ENCODE measurements around the gene HS3ST4. TPM values are rescaled to one million over a fixed set of nuclear protein-coding genes. Genes with fewer than 3 reads are reported as not detected.
"Not testable (repeated sequence)": the region's sequence is repeated elsewhere in the genome, so short reads cannot be mapped to it uniquely, and the experiment has no call there.

Gene HS3ST4
- total and polyA plus RNA-seq, 7 experiments from 2014 or later: not detected

GRCh38 chr16:26071101-26071866 lies 379.5 kb downstream of the HS3ST4 start:
- no peak overlapping the region for H3K4me3 ChIP-seq (ENCODE audit: low read length)
- POLR2A ChIA-PET: no interaction called here
- no peak for DNase-seq
- Mint-ChIP-seq H3K9me3 (peaks cover 0 to 11% (median 2%) of the 10 kb centered on the region in 11 donors), H3K4me3 (no peak overlapping the region), H3K36me3 (no peaks in the 10 kb centered on the region), H3K4me1 (no peaks in the 10 kb centered on the region), H3K27ac (no peak overlapping the region), H3K27me3 (peaks cover 0 to 29% (median 17%) of the 10 kb centered on the region in 5 donors)
- no peak overlapping the region for H3K27ac ChIP-seq (ENCODE audit: low read depth, low read length)
- no peaks in the 10 kb centered on the region for H3K36me3 ChIP-seq (ENCODE audit: control insufficient read depth in 2 of 3, insufficient read depth in 3 of 3, low read length in 3 of 3)
- CTCF ChIA-PET: no interaction called here
- no peaks in the 10 kb centered on the region for H3K27me3 ChIP-seq (ENCODE audit: control insufficient read depth in 2 of 2, insufficient read depth in 2 of 2, low read length in 2 of 2)
- intact Hi-C loops (cut with micrococcal nuclease): no loop called here
- H3K4me1 ChIP-seq (ENCODE audit: control insufficient read depth in 2 of 2, insufficient read depth in 2 of 2, low read length in 2 of 2): no peaks in the 10 kb centered on the region
- ATAC-seq: no peak
- no peaks in the 10 kb centered on the region for H3K9me3 ChIP-seq (ENCODE audit: control insufficient read depth in 2 of 3, low read length in 3 of 3)

GRCh38 chr16:26078716-26079355 lies 387.1 kb downstream of the HS3ST4 start:
- H3K36me3 Mint-ChIP-seq: no peaks in the 10 kb centered on the region
- H3K9me3 Mint-ChIP-seq: peaks cover 0 to 10% (median 1%) of the 10 kb centered on the region in 11 donors
- ChIA-PET CTCF (no interaction called here), POLR2A (no interaction called here)
- H3K4me1 Mint-ChIP-seq: no peaks in the 10 kb centered on the region
- H3K36me3 ChIP-seq (ENCODE audit: control insufficient read depth in 2 of 3, insufficient read depth in 3 of 3, low read length in 3 of 3): no peaks in the 10 kb centered on the region
- intact Hi-C loops (cut with micrococcal nuclease): no loop called here
- no peaks in the 10 kb centered on the region for H3K4me1 ChIP-seq (ENCODE audit: control insufficient read depth in 2 of 2, insufficient read depth in 2 of 2, low read length in 2 of 2)
- H3K4me3 Mint-ChIP-seq: no peak overlapping the region
- no peak for ATAC-seq
- peaks cover 0 to 41% (median 13%) of the 10 kb centered on the region in 5 donors for H3K27me3 Mint-ChIP-seq
- no peaks in the 10 kb centered on the region for H3K9me3 ChIP-seq (ENCODE audit: control insufficient read depth in 2 of 3, low read length in 3 of 3)
- no peak for DNase-seq
- H3K27me3 ChIP-seq (ENCODE audit: control insufficient read depth in 2 of 2, insufficient read depth in 2 of 2, low read length in 2 of 2): no peaks in the 10 kb centered on the region
- H3K27ac ChIP-seq (ENCODE audit: low read depth, low read length): no peak overlapping the region
- no peak overlapping the region for H3K27ac Mint-ChIP-seq
- no peak overlapping the region for H3K4me3 ChIP-seq (ENCODE audit: low read length)

DNA sequence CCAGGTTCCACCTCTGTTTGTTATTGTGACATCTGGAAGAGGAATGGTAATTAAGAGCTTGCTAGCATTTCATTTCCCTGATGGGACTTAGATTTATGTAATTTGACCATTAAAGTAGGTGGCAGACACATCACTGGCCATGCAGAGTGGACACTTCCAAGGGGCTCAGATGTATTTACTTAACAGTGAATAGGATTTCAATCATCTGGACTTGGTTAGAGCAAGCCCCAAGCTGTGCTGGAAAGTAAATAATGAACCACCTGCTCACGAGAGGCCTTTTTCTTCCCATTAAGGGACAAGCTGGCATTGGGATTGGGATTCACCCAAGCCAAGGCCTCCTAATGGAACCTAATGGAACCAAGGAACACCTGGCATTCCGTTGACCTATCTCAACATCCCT lies 395.3 kb downstream of the HS3ST4 start:
- no peaks in the 10 kb centered on the region for H3K9me3 ChIP-seq (ENCODE audit: control insufficient read depth in 2 of 3, low read length in 3 of 3)
- DNase-seq (no peak), ATAC-seq (no peak)
- POLR2A ChIA-PET: no interaction called here
- no peak overlapping the region for H3K4me3 Mint-ChIP-seq
- no peaks in the 10 kb centered on the region for H3K4me1 ChIP-seq (ENCODE audit: control insufficient read depth in 2 of 2, insufficient read depth in 2 of 2, low read length in 2 of 2)
- H3K27me3 ChIP-seq (ENCODE audit: control insufficient read depth in 2 of 2, insufficient read depth in 2 of 2, low read length in 2 of 2): no peaks in the 10 kb centered on the region
- intact Hi-C loops (cut with micrococcal nuclease): no loop called here
- peaks cover 0 to 3% (median 0%) of the 10 kb centered on the region in 11 donors for H3K9me3 Mint-ChIP-seq
- H3K27ac ChIP-seq (ENCODE audit: low read depth, low read length): no peak overlapping the region
- H3K4me3 ChIP-seq (ENCODE audit: low read length): no peak overlapping the region
- H3K36me3 Mint-ChIP-seq: peaks cover 0 to 4% (median 0%) of the 10 kb centered on the region in 5 donors
- H3K27ac Mint-ChIP-seq: no peak overlapping the region
- H3K36me3 ChIP-seq (ENCODE audit: control insufficient read depth in 2 of 3, insufficient read depth in 3 of 3, low read length in 3 of 3): no peaks in the 10 kb centered on the region
- CTCF ChIA-PET: no interaction called here
- H3K27me3 Mint-ChIP-seq: peaks cover 0 to 26% (median 12%) of the 10 kb centered on the region in 5 donors
- no peaks in the 10 kb centered on the region for H3K4me1 Mint-ChIP-seq

- Histone ChIP-seq H3K27me3 (ENCODE audit: control insufficient read depth in 2 of 2, insufficient read depth in 2 of 2, low read length in 2 of 2) (no peaks in the 10 kb centered on the region), H3K36me3 (ENCODE audit: control insufficient read depth in 2 of 3, insufficient read depth in 3 of 3, low read length in 3 of 3) (no peaks in the 10 kb centered on the region), H3K9me3 (ENCODE audit: control insufficient read depth in 2 of 3, low read length in 3 of 3) (no peaks in the 10 kb centered on the region), H3K27ac (ENCODE audit: low read depth, low read length) (no peak overlapping the region), H3K4me1 (ENCODE audit: control insufficient read depth in 2 of 2, insufficient read depth in 2 of 2, low read length in 2 of 2) (no peaks in the 10 kb centered on the region), H3K4me3 (ENCODE audit: low read length) (no peak overlapping the region)
- Mint-ChIP-seq H3K27ac (no peak overlapping the region), H3K9me3 (peaks cover 0 to 11% (median 3%) of the 10 kb centered on the region in 11 donors), H3K4me1 (no peaks in the 10 kb centered on the region), H3K27me3 (peaks cover 0 to 32% (median 13%) of the 10 kb centered on the region in 5 donors), H3K4me3 (no peak overlapping the region), H3K36me3 (peaks cover 0 to 4% (median 0%) of the 10 kb centered on the region in 5 donors)
- DNase-seq (no peak), ATAC-seq (no peak)
- intact Hi-C loops (cut with micrococcal nuclease): no loop called here
- ChIA-PET POLR2A (no interaction called here), CTCF (no interaction called here)
Measured at GRCh38 chr16:26091511-26091910, 399.8 kb downstream of the HS3ST4 start.

DNA sequence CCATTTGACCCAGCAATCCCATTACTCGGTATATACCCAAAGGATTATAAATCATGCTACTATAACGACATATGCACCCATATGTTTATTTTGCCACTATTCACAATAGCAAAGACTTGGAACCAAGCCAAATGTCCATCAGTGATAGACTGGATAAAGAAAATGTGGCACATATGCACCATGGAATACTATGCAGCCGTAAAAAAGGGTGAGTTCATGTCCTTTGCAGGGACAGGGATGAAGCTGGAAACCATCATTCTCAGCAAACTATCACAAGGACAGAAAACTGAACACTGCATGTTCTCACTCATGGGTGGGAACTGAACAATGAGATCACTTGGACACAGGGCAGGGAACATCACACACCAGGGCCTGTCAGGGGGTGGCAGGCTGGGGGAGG lies 406.4 kb downstream of the HS3ST4 start:
- H3K9me3 Mint-ChIP-seq: peaks cover 0 to 13% (median 5%) of the 10 kb centered on the region in 11 donors
- POLR2A ChIA-PET; H3K36me3 Mint-ChIP-seq; H3K9me3 ChIP-seq (ENCODE audit: control insufficient read depth in 2 of 3, low read length in 3 of 3); H3K27me3 ChIP-seq (ENCODE audit: control insufficient read depth in 2 of 2, insufficient read depth in 2 of 2, low read length in 2 of 2); H3K4me3 ChIP-seq (ENCODE audit: low read length); H3K27ac ChIP-seq (ENCODE audit: low read depth, low read length); ATAC-seq; H3K27me3 Mint-ChIP-seq; H3K4me1 Mint-ChIP-seq; H3K4me3 Mint-ChIP-seq; H3K27ac Mint-ChIP-seq; H3K4me1 ChIP-seq (ENCODE audit: control insufficient read depth in 2 of 2, insufficient read depth in 2 of 2, low read length in 2 of 2); H3K36me3 ChIP-seq (ENCODE audit: control insufficient read depth in 2 of 3, insufficient read depth in 3 of 3, low read length in 3 of 3); DNase-seq; intact Hi-C loops (cut with micrococcal nuclease); CTCF ChIA-PET: not testable (repeated sequence)

GRCh38 chr16:26102369-26102768 lies 410.6 kb downstream of the HS3ST4 start:
- Mint-ChIP-seq H3K4me3 (no peak overlapping the region), H3K9me3 (peaks cover 0 to 13% (median 4%) of the 10 kb centered on the region in 11 donors), H3K4me1 (no peaks in the 10 kb centered on the region), H3K27ac (no peak overlapping the region), H3K36me3 (no peaks in the 10 kb centered on the region), H3K27me3 (peaks cover 0 to 15% (median 5%) of the 10 kb centered on the region in 5 donors)
- no peak overlapping the region for H3K4me3 ChIP-seq (ENCODE audit: low read length)
- intact Hi-C loops (cut with micrococcal nuclease): no loop called here
- ChIA-PET CTCF (no interaction called here), POLR2A (no interaction called here)
- H3K27ac ChIP-seq (ENCODE audit: low read depth, low read length): no peak overlapping the region
- no peaks in the 10 kb centered on the region for H3K36me3 ChIP-seq (ENCODE audit: control insufficient read depth in 2 of 3, insufficient read depth in 3 of 3, low read length in 3 of 3)
- H3K4me1 ChIP-seq (ENCODE audit: control insufficient read depth in 2 of 2, insufficient read depth in 2 of 2, low read length in 2 of 2): no peaks in the 10 kb centered on the region
- H3K9me3 ChIP-seq (ENCODE audit: control insufficient read depth in 2 of 3, low read length in 3 of 3): no peaks in the 10 kb centered on the region
- H3K27me3 ChIP-seq (ENCODE audit: control insufficient read depth in 2 of 2, insufficient read depth in 2 of 2, low read length in 2 of 2): no peaks in the 10 kb centered on the region
- DNase-seq (no peak), ATAC-seq (no peak)

All from naive thymus-derived CD4-positive, alpha-beta T cell (primary cell).